Measurements from ENCODE around the gene SOX6. TPM values are rescaled to one million over a fixed set of nuclear protein-coding genes. Genes with fewer than 3 reads are reported as not detected.

Gene SOX6
- polyA plus RNA-seq, 1 of the 3 experiments (the other 2 are of a cell fraction): 0.03 TPM

DNA sequence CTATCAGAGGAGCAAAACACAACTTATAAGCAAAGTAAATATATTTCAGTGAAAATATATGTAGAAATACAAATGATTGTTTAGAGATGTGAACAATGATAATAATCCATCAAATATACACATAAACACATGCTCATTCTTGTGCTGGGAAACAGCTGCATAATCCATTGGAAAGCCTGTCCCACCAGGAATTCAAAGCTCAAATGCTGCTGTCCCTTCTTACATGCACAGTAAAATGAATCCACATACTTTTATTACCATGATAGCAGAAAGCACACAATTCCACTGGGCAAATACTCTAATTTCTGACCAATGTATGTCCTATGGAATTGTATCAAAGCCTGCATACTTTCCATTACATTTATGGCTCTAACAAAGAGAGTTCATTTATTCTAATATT lies 44.5 kb downstream of the SOX6 start:
- Histone ChIP-seq H3K27me3 (ENCODE audit: insufficient read depth) (no peaks in the 10 kb centered on the region), H3K27ac (ENCODE audit: low read depth in 2 of 2, low read length in 1 of 2) (no peak overlapping the region), H4K20me1 (ENCODE audit: insufficient read depth) (no peaks in the 10 kb centered on the region), H3K4me2 (no peak overlapping the region), H2AFZ (ENCODE audit: low read depth) (no peak overlapping the region), H3K9me2 (no peaks in the 10 kb centered on the region), H3K4me3 (ENCODE audit: low read depth in 2 of 2, low read length in 1 of 2) (no peak overlapping the region), H3K9ac (no peak overlapping the region), H3K79me2 (ENCODE audit: insufficient read depth) (no peaks in the 10 kb centered on the region), H3F3A (replicated peaks; ENCODE audit: insufficient read depth) (no peaks in the 10 kb centered on the region), H3K9me3 (no peaks in the 10 kb centered on the region), H3K4me1 (ENCODE audit: control insufficient read depth in 1 of 2, insufficient read depth in 2 of 2, low read depth in 1 of 2, low read length in 1 of 2) (no peaks in the 10 kb centered on the region), H3K36me3 (replicated peaks in 1 of 2; ENCODE audit: control insufficient read depth in 1 of 2, insufficient read depth in 2 of 2, low read length in 1 of 2) (no peaks in the 10 kb centered on the region)
- CTCF ChIA-PET: interaction anchor here (1.2 to 2.0 kb wide), 2 partner anchors 12 to 271 kb away, joined by 3 to 6 read pairs; no protein-coding TSS in a partner anchor
- TF ChIP-seq, protein P1, sequence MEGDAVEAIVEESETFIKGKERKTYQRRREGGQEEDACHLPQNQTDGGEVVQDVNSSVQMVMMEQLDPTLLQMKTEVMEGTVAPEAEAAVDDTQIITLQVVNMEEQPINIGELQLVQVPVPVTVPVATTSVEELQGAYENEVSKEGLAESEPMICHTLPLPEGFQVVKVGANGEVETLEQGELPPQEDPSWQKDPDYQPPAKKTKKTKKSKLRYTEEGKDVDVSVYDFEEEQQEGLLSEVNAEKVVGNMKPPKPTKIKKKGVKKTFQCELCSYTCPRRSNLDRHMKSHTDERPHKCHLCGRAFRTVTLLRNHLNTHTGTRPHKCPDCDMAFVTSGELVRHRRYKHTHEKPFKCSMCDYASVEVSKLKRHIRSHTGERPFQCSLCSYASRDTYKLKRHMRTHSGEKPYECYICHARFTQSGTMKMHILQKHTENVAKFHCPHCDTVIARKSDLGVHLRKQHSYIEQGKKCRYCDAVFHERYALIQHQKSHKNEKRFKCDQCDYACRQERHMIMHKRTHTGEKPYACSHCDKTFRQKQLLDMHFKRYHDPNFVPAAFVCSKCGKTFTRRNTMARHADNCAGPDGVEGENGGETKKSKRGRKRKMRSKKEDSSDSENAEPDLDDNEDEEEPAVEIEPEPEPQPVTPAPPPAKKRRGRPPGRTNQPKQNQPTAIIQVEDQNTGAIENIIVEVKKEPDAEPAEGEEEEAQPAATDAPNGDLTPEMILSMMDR (IDR thresholded peaks at IDR 0.05): no peak
- no peak for TF ChIP-seq RXRA (IDR thresholded peaks at IDR 0.05; ENCODE audit: borderline replicate concordance, low read depth)
- TF ChIP-seq, protein P2, sequence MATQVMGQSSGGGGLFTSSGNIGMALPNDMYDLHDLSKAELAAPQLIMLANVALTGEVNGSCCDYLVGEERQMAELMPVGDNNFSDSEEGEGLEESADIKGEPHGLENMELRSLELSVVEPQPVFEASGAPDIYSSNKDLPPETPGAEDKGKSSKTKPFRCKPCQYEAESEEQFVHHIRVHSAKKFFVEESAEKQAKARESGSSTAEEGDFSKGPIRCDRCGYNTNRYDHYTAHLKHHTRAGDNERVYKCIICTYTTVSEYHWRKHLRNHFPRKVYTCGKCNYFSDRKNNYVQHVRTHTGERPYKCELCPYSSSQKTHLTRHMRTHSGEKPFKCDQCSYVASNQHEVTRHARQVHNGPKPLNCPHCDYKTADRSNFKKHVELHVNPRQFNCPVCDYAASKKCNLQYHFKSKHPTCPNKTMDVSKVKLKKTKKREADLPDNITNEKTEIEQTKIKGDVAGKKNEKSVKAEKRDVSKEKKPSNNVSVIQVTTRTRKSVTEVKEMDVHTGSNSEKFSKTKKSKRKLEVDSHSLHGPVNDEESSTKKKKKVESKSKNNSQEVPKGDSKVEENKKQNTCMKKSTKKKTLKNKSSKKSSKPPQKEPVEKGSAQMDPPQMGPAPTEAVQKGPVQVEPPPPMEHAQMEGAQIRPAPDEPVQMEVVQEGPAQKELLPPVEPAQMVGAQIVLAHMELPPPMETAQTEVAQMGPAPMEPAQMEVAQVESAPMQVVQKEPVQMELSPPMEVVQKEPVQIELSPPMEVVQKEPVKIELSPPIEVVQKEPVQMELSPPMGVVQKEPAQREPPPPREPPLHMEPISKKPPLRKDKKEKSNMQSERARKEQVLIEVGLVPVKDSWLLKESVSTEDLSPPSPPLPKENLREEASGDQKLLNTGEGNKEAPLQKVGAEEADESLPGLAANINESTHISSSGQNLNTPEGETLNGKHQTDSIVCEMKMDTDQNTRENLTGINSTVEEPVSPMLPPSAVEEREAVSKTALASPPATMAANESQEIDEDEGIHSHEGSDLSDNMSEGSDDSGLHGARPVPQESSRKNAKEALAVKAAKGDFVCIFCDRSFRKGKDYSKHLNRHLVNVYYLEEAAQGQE (IDR thresholded peaks at IDR 0.05; ENCODE audit: low read depth, low read length): no peak
- TF ChIP-seq EZH2phosphoT487 (IDR thresholded peaks at IDR 0.05; ENCODE audit: borderline replicate concordance, low read depth): no peak
- no peak for TF ChIP-seq SMC3 (IDR thresholded peaks at IDR 0.05; ENCODE audit: low read depth, low read length)
- TF ChIP-seq, protein P3, sequence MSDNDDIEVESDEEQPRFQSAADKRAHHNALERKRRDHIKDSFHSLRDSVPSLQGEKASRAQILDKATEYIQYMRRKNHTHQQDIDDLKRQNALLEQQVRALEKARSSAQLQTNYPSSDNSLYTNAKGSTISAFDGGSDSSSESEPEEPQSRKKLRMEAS (IDR thresholded peaks at IDR 0.05; ENCODE audit: low read depth): no peak
- TF ChIP-seq, protein P4, sequence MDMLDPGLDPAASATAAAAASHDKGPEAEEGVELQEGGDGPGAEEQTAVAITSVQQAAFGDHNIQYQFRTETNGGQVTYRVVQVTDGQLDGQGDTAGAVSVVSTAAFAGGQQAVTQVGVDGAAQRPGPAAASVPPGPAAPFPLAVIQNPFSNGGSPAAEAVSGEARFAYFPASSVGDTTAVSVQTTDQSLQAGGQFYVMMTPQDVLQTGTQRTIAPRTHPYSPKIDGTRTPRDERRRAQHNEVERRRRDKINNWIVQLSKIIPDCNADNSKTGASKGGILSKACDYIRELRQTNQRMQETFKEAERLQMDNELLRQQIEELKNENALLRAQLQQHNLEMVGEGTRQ (IDR thresholded peaks at IDR 0.05; ENCODE audit: borderline replicate concordance, low read depth, low read length): no peak
- TF ChIP-seq POLR2AphosphoS5 (IDR thresholded peaks at IDR 0.05; ENCODE audit: low read depth, low read length): no peak
- no peak for TF ChIP-seq GATA2 (CRISPR knock-in tag; IDR thresholded peaks at IDR 0.05)
- TF ChIP-seq ELF1 (IDR thresholded peaks at IDR 0.05): no peak
- TF ChIP-seq FOSL2 (IDR thresholded peaks at IDR 0.05; ENCODE audit: borderline replicate concordance, low read depth): no peak
- no peak for TF ChIP-seq FOXJ3 (CRISPR knock-in tag; IDR thresholded peaks at IDR 0.05)
- TF ChIP-seq NFIC (IDR thresholded peaks at IDR 0.05; ENCODE audit: borderline replicate concordance): no peak
- no peak for TF ChIP-seq GABPA (IDR thresholded peaks at IDR 0.05; ENCODE audit: low read depth)
- TF ChIP-seq, protein P5, sequence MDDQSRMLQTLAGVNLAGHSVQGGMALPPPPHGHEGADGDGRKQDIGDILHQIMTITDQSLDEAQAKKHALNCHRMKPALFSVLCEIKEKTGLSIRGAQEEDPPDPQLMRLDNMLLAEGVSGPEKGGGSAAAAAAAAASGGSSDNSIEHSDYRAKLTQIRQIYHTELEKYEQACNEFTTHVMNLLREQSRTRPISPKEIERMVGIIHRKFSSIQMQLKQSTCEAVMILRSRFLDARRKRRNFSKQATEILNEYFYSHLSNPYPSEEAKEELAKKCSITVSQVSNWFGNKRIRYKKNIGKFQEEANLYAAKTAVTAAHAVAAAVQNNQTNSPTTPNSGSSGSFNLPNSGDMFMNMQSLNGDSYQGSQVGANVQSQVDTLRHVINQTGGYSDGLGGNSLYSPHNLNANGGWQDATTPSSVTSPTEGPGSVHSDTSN (IDR thresholded peaks at IDR 0.05): no peak
- TF ChIP-seq TEAD4 (IDR thresholded peaks at IDR 0.05; ENCODE audit: borderline replicate concordance, insufficient read depth): no peak
- TF ChIP-seq NRF1 (IDR thresholded peaks at IDR 0.05; ENCODE audit: low read depth, low read length): no peak
- POLR2A ChIA-PET: no interaction called here
- DNase-seq: no peak

Measured in SK-N-SH (cell line).